HG02623 (cell line): ENCODE measurements around the gene TCF21.
A peak's percentile ranks its signal among the peaks of the same experiment; 100 is the strongest.
"Not testable (repeated sequence)": the region's sequence is repeated elsewhere in the genome, so short reads cannot be mapped to it uniquely, and the experiment has no call there.

ENCODE experiments used
- ATAC-seq: cut with Tn5 transposase; IDR thresholded peaks from one replicate; pipeline ENCODE4 v1.9.1; 2021; ENCODE audit warnings: moderate library complexity; ENCODE audit not compliant: unreplicated experiment

TCF21 gene

GRCh38 chr6:133921249-133921859, 32.4 kb downstream of the TCF21 start:
- ATAC-seq = peak; percentile 62

- peak; percentile 83 for ATAC-seq
Observed at GRCh38 chr6:133923938-133924593, 35.2 kb downstream of the TCF21 start.

GRCh38 chr6:133931221-133931620, 42.3 kb downstream of the TCF21 start:
- not testable (repeated sequence) for ATAC-seq

GRCh38 chr6:133936352-133936751, 47.4 kb downstream of the TCF21 start:
- ATAC-seq = not testable (repeated sequence)

- ATAC-seq = no peak
Observed at GRCh38 chr6:133937909-133938308, 49.0 kb downstream of the TCF21 start.

GRCh38 chr6:133938533-133938932, 49.6 kb downstream of the TCF21 start:
- ATAC-seq = no peak

- ATAC-seq = no peak
Observed at GRCh38 chr6:133939778-133940667, 51.1 kb downstream of the TCF21 start.
